Endothelial cell of hepatic sinusoid (primary cell): ENCODE results near the gene IMPA2.
"Not testable (repeated sequence)": the region's sequence is repeated elsewhere in the genome, so short reads cannot be mapped to it uniquely, and the experiment has no call there.

Experiments
- in situ Hi-C: cut with HindIII; loops from 2 replicates; pipeline ENCODE4 v1.10.0; 2017; ENCODE audit warnings: low sequenced_read_pairs

IMPA2 gene

GRCh38 chr18:11962597-11962996, 18.7 kb upstream of the IMPA2 start:
- in situ Hi-C loops: no loop called here

- in situ Hi-C loops: no loop called here
Observed at GRCh38 chr18:11963991-11964484, 17.3 kb upstream of the IMPA2 start.

GRCh38 chr18:11969904-11970835, 11.1 kb upstream of the IMPA2 start:
- in situ Hi-C loops: no loop called here

- in situ Hi-C loops: not testable (repeated sequence)
Observed at GRCh38 chr18:11970836-11971226, 10.5 kb upstream of the IMPA2 start.

GRCh38 chr18:11972371-11973174, 8.7 kb upstream of the IMPA2 start:
- in situ Hi-C loops: no loop called here

DNA sequence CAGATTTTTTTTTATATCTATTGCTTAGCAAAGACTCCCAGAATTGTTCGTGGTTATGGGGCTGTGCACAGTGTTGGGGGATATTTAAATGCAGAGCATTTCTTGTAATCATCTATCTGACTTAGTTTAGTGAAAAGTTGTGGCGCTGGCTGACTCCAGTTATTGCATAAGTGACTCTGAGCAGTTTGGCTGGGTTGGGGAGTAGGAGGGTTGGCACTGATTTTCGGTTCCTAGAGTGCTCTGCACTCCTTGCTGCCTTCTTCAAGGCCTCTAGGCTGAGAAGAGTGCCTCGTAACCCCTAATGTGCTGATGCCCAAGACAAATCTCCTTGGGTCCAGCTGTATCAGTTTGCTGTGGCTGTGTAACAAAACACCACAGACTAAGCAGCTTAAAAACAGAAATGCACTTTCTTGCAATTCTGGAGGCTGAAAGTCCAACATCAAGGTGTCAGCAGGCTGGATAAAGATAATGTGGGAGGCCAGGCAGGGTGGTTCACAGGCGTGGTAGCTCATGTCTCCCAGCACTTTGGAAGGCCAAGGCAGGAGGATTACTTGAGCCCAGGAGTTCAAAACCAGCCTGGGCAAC, 6.5 kb upstream of the IMPA2 start:
- in situ Hi-C loops: no loop called here

GRCh38 chr18:11975723-11976122, 5.6 kb upstream of the IMPA2 start:
- in situ Hi-C loops: no loop called here

DNA sequence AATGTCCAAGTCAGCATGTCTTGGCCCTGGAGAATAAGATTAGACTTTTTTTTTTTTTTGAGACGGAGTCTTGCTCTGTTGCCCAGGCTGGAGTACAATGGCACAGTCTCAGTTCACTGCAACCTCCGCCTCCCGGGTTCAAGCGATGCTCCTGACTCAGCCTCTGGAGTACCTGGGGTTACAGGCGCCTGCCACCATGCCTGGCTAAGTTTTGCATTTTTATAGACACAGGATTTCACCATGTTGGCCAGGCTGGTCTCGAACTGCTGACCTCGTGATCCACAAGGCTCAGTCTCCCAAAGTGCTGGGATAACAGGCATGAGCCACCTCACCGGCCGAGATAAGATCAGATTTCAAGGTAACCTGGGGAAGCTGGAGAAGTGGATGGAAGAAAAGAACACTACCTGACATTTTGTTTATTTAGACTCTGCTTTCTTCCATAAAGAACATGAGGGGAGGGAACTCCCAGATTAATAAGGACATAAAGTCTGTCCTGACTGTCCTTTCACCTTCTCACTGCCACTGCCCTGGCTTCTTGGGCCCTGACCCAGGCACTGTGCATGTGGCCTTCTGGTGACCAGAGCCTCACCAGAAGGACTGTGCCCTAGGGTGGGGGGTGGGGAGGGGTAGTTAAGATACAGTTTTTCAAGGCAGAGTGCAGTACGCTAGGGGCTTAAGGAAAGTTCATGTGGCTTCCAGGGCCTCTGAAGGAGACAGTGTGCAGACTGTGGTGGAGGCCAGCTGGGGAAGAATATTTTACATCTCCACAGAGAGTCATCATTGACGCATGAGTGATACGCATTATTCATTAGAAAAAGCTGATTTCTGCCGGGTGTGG, 4.8 kb upstream of the IMPA2 start:
- in situ Hi-C loops: no loop called here

GRCh38 chr18:11977153-11977466, 4.2 kb upstream of the IMPA2 start:
- in situ Hi-C loops: no loop called here

- in situ Hi-C loops: no loop called here
Observed at GRCh38 chr18:11978956-11979355, 2.4 kb upstream of the IMPA2 start.

GRCh38 chr18:11980163-11980493, 1.2 kb upstream of the IMPA2 start:
- in situ Hi-C loops: no loop called here

- in situ Hi-C loops: no loop called here
Observed at GRCh38 chr18:11980494-11981191, 664 bp upstream of the IMPA2 start.

DNA sequence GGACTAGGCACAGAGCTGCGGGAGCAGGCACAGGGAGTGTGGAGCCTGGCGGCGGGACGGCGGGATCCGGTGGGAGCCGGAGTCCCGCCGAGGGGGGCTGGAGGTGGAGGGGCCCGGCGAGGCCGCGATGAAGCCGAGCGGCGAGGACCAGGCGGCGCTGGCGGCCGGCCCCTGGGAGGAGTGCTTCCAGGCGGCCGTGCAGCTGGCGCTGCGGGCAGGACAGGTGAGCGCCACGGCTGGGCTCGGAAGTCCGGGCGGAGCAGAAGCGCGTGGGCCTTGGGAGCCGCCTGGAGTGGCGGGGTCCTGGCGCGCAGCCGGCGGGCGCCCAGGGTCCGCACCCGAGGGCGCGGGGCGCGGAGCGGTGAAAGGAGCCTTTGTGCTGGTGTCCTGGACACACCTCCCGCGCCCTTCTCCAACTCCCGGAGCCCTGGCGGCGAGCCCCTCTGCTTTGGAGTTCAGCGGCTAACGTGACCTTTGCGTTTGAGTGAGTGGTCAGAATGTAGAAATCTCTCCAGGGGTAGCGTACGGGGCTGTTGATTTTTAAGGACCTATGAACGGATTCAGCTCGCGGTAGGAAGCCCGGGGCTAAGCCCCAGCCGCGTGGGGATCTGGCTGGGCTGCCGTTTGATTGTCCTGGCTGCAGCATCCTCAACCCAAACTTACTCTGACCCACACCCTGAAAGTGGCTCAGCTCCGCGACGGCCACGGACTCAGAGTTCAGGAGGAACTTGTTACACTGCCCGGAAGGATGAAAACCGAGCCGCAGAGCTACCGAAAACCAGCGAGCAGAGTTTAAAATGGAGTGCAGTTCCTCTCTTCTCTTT, 448 bp downstream of the IMPA2 start:
- in situ Hi-C loops: no loop called here

DNA sequence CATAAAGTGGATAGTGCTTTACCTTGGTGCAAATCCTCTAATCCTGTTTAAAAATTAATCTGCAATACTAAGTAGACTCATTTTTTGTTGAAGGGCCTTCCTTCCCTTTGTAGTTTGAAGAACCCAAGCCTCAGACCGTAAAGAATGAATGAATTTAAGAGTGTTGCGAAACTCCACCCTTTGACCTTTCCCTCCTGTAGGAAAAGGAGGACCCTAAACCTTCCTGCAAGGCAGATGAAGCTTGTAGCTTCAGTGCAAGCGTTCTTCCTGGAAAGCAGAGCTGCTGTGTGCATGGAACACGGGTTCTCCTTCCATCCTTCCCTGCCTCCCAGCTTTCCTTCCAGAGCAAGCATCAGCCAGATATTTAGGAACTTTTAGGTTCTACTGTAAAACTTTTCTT, 1.7 kb downstream of the IMPA2 start:
- in situ Hi-C loops: no loop called here

DNA sequence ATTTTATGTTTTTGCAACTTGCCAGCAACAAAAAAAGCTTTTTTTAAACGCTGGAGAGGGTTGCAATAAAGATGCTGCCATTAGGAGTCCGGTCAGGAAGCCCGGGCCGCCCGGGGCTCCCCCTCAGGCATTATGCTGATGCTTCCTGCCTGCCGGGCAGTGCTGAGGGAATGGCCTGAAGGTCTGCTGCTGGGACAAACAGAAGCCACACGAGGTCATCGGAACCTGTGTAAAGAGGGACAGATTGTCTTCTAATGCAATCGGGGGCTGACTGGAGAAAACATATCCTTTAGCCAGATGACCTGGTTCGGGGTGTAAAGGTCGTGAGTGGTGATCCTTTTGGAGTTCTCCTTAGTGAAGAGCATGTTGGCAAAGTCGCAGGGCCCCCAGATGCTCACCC, 2.3 kb downstream of the IMPA2 start:
- in situ Hi-C loops: no loop called here

DNA sequence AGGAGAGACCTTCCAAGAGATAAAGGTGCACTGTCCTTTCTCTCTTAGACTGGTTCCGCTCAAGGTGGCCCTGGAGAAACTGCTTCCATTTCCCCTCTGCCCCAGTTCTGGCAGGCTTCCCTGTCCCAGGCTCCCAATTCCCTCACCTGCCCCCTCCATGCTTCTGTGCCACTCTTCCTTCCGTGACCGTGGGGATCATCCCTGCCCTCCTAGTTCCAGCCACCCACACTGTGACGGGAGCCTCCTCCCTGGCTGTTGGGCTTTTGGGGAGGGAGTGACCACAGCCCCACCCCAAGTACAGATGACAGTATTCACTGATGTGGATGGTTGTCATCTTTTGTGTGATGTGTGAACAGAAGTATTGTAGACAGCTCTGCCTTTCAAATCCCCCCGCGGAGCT, 2.8 kb downstream of the IMPA2 start:
- in situ Hi-C loops: no loop called here

DNA sequence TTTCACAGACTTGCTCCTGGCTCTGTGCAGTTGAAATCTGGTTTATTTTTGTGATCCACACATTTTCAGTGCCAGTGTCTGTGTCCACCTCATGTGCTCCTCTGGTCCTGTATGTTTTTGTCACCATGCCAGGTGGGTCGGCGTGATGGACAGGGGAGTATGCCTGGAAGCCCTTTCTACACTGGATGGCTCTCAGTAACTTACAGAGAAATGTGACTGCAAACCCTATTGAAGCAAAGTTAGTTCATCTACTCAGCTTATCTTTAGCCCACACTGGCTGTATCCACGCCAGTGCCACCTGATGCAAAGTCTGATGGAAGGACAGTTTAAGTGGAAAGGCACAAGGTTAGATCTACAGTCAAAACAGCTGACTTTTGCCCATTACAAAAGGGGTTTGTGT, 4.3 kb downstream of the IMPA2 start:
- in situ Hi-C loops: no loop called here

DNA sequence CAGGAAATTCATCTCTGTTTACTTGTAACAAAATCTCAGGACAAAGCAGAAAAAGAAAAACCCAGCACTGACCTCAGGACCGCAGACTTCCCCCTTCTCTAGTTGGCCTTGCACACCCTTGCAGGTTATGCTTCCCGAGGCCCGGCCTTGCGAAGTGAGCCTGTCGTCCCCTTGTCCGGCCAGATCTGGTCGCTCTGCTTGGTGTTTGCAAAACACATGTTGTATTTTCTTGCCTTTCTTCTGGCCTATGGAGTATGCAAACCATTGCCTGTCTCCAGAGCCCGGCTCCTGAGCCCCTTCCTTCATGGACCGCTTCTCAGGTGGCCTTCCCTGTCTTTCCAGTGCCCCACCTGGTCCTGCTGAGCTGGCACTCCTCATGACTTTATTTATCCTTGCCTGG, 4.8 kb downstream of the IMPA2 start:
- in situ Hi-C loops: no loop called here

DNA sequence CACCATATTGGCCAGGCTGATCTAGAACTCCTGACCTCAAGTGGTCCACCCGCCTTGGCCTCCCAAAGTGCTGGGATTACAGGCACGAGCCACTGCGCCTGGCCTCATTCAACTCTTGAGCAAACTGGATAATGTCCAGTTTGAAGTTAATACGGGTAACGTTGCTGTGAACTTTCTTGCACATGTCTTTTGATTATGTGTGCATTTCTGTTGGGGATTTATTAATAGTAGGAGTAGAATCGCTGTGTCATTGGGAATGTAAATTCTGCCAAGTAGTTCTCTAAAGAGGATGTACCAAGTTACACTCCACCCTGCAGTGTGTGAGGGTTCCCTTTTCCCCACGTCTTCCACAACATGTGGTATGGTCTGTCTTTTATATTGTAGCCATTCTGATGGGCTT, 6.2 kb downstream of the IMPA2 start:
- in situ Hi-C loops: no loop called here
